Heart right ventricle (tissue), 16 donors: Measurements from ENCODE around the gene BTBD1. TPM values are rescaled to one million over a fixed set of nuclear protein-coding genes. Genes with fewer than 3 reads are reported as not detected.

Experiments used
- ATAC-seq, 8 donors: fragments of 200-7000 bp; cut with Tn5 transposase; one replicate each; pipeline ENCODE4 v1.9.1; 2020; ENCODE audit warnings: mild to moderate bottlenecking in 8 of 8, moderate library complexity in 8 of 8, moderate number of reproducible peaks in 1 of 8
- DNase-seq, 2 donors: peaks; one replicate each; pipeline ENCODE4 v3.0.0-alpha.2; 2020
- H3K27ac ChIP-seq, 10 donors: fragments of 200-600 bp; sonication (generic) in 2 of 10; one replicate each; pipeline versions ENCODE4 v1.5.0 to v1.8.0; 2020 to 2022; ENCODE audit warnings: mild to moderate bottlenecking in 3 of 10
- H3K27me3 ChIP-seq, 7 donors: fragments of 200-600 bp; one replicate each; pipeline ENCODE4 v1.8.0; 2021 to 2022; ENCODE audit warnings: mild to moderate bottlenecking in 2 of 7
- H3K36me3 ChIP-seq, 9 donors: fragments of 200-600 bp; sonication (generic) in 1 of 9; one replicate each; pipeline versions ENCODE4 v1.5.0 to v1.8.0; 2020 to 2022; ENCODE audit warnings: mild to moderate bottlenecking in 2 of 9
- H3K4me1 ChIP-seq, 9 donors: fragments of 200-600 bp; sonication (generic) in 1 of 9; one replicate each; pipeline versions ENCODE4 v1.5.0 to v1.8.0; 2020 to 2022; ENCODE audit warnings: mild to moderate bottlenecking in 4 of 9
- H3K4me3 ChIP-seq, 10 donors: fragments of 200-600 bp; sonication (generic) in 2 of 10; one replicate each; pipeline versions ENCODE4 v1.5.0 to v1.8.0; 2020 to 2022; ENCODE audit warnings: mild to moderate bottlenecking in 7 of 10, moderate library complexity in 2 of 10
- H3K9me3 ChIP-seq, 11 donors: fragments of 200-600 bp in 10 of 11; sonication (generic) in 2 of 11; one replicate each; pipeline versions ENCODE4 v1.5.0 to v1.8.0; 2013 to 2022; ENCODE audit warnings: mild to moderate bottlenecking in 2 of 11, control low read depth in 1 of 11, moderate library complexity in 1 of 11
- CTCF ChIP-seq, 9 donors: fragments of 200-600 bp; sonication (generic) in 2 of 9; IDR thresholded peaks; one replicate each; pipeline versions ENCODE4 v1.5.0 to v1.8.0; 2021 to 2022; ENCODE audit warnings: antibody characterized with exemption in 9 of 9, mild to moderate bottlenecking in 5 of 9, moderate library complexity in 1 of 9
- WGBS, 2 donors: extraction: QIAGEN DNeasy Blood & Tissue Kit; methylation state at CpG; one replicate each; pipeline ENCODE4 v1.1.7; 2013; ENCODE audit warnings: inconsistent platforms in 1 of 2; 5-methylcytosine and 5-hydroxymethylcytosine counted together
- intact Hi-C, 10 donors: fragments of 100-400 bp; cut with DNase I; formaldehyde crosslinking; loops; one replicate each; pipeline versions ENCODE4 v1.11.1 to v1.14.2; 2022
- polyA plus RNA-seq, 2 donors: library from polyadenylated mRNA; stranded (reverse); fragments of 200-250 nt; gene quantifications; one replicate each; pipeline ENCODE4 v1.2.3, GENCODE V29; 2013
- total RNA-seq, 10 donors: library from RNA; stranded (reverse); fragmentation: NEBNext Ultra II Directional in 3 of 10; extraction: Animal tissue kit (Norgen Biotek cat#: 25700) in 3 of 10; gene quantifications; one replicate each; pipeline versions ENCODE4 v1.2.1 to v1.2.4, GENCODE V29; 2021 to 2023
- donor health status: Arrhythmogenic right ventricular cardiomyopathy.
- donor health status: ischemic (EF 13 %, LVEDD 7.1; RV severe dilation, severe dysfunction).
- donor health status: healthy with polysubstance abuse.
- donor health status: DM: no; HTN: yes; CAD: no.
- donor health status: DM: no; HTN: no; CAD: no.
- donor health status: ischemic (EF 25% LVEDD 6.9; RV normal size, moderate dysfunction).
- donor health status: ischemic (EF 25% LVEDD 5.7; RV mildly dilated, moderate dysfunction).
- donor health status: healthy.
- donor health status: DM: yes; HTN: yes; CAD: no.
- donor health status: Ischemic cardiomyopathy.
- donor health status: ischemic (EF 35%, LVEDD 5.7; RV mildly dilated, moderate dysfunction).
- donor health status: nonischemic (EF 11% LVEDD 7.7; RV severe dilation, severe dysfunction).
- donor health status: DM: yes; HTN: yes; CAD: no.
- donor health status: PGD.
- donor health status: ischemic (EF 29% LVEDD 5.4; RV normal size, mild dysfunction).
- donor health status: nonischemic (EF 23%, LVEDD 6.1; RV moderate dilation, normal function).

BTBD1 gene
- total and polyA plus RNA-seq, 12 donors = 14.1 to 185 (median 149) TPM

- no peak for TF ChIP-seq CTCF (IDR thresholded peaks at IDR 0.05)
These were observed 9.2 kb downstream of the BTBD1 start for GRCh38 chr15:83057696-83058376.

DNA sequence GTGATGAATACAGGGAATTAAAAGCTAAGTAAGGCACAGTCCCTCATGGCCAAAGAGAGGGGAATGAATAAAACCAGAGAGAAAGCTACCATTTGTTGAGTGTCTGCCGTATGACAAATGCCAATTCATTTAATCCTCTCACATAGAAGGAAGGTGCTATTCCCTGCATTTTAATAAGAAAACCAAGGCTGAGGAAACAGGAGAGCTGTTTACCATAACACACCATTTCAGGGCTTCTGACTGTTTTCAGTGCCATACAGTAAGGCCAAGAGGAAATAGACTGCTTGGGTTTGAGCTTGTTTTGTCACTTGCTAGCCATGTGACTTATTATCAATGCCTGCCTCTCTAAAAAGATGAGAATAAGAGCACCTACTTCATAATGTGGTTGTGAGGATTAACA lies 10.1 kb downstream of the BTBD1 start:
- no peaks in the 10 kb centered on the region for H3K27me3 ChIP-seq
- peaks cover 0 to 51% (median 23%) of the 10 kb centered on the region in 9 donors for H3K36me3 ChIP-seq
- TF ChIP-seq CTCF (IDR thresholded peaks at IDR 0.05) = no peak
- H3K9me3 ChIP-seq = no peaks in the 10 kb centered on the region
- peaks cover 9 to 47% (median 34%) of the 10 kb centered on the region in 9 donors for H3K4me1 ChIP-seq
- intact Hi-C loops = no loop called here
- peak overlapping the region in 2 of 10 donors; percentile 22 to 53 for H3K27ac ChIP-seq
- DNase-seq = no peak
- ATAC-seq = no peak
- no peak overlapping the region for H3K4me3 ChIP-seq
- WGBS, 2 donors = 68 to 76% methylated on average over 1 of the region's 1 CpG

More at GRCh38 chr15:83057696-83058376, 9.2 kb downstream of the BTBD1 start:
- H3K4me3 ChIP-seq = peak overlapping the region in 1 of 10 donors; percentile 9
- 27 to 29% methylated on average over 7 of the region's 7 CpGs for WGBS, 2 donors
- intact Hi-C loops = no loop called here
- peak in 1 of 2 donors; percentile 28 for DNase-seq
- H3K4me1 ChIP-seq = peaks cover 9 to 55% (median 42%) of the 10 kb centered on the region in 9 donors
- no peaks in the 10 kb centered on the region for H3K9me3 ChIP-seq
- peaks cover 0 to 51% (median 23%) of the 10 kb centered on the region in 9 donors for H3K36me3 ChIP-seq
- H3K27ac ChIP-seq = peak overlapping the region in 7 of 10 donors; percentile 1 to 53 (median 24)
- H3K27me3 ChIP-seq = no peaks in the 10 kb centered on the region
- ATAC-seq = peak; percentile 41 to 88 (median 81)

DNA sequence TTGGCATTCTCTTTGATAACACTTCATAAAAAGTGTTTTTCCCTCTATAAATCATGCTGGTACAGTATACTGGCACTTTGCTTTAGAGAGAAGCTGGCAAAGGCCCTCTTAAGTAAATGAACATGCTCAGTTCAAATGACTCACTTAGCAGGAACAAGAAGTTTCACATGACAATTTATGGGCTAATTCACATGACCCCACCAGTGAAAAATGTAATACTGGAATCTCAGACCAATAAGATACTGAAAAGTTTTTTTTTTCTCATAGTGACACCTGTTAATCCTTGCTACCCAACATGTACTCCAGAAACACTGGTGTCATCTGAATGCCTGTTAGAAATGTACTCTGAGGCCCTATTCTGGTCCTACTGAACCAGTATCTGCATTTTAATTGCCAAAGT lies 13.9 kb downstream of the BTBD1 start:
- no peaks in the 10 kb centered on the region for H3K27me3 ChIP-seq
- no peak for TF ChIP-seq CTCF (IDR thresholded peaks at IDR 0.05)
- peaks cover 4 to 21% (median 15%) of the 10 kb centered on the region in 9 donors for H3K4me1 ChIP-seq
- DNase-seq = no peak
- peaks cover 0 to 82% (median 27%) of the 10 kb centered on the region in 9 donors for H3K36me3 ChIP-seq
- ATAC-seq = no peak
- intact Hi-C loops = no loop called here
- H3K4me3 ChIP-seq = no peak overlapping the region
- no peaks in the 10 kb centered on the region for H3K9me3 ChIP-seq
- no peak overlapping the region for H3K27ac ChIP-seq

DNA sequence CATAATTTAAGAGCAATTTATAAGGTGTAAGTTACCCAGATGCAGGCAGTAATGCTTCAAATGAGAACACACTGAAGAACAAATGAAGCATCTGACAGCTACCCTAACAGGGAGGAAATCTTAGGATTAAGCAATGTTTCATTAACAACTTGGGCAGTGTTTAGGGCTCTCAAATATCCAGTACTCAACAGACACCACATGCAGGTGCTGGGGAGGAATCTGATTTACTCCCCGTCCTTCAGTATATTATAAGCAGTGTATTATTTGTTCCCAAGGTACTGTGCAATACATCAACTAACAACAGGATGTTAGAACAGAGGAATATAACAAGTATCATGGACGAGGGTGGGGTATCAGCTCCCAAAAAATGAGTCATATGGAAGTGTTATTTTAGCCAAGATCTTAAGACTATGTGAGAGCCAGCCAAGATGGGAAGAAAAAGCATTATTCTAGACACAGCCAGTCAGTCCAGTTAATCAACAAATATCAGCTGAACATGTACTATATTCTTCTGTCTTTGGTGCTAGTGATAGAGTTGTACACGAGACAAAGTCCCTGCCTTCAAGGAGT lies 20.4 kb downstream of the BTBD1 start:
- Histone ChIP-seq H3K4me1 (peaks cover 0 to 13% (median 0%) of the 10 kb centered on the region in 9 donors), H3K27me3 (no peaks in the 10 kb centered on the region), H3K36me3 (peaks cover 0 to 96% (median 23%) of the 10 kb centered on the region in 9 donors), H3K4me3 (no peak overlapping the region), H3K9me3 (no peaks in the 10 kb centered on the region), H3K27ac (no peak overlapping the region)
- DNase-seq (no peak), ATAC-seq (peak in 1 of 8 donors; percentile 71)
- no peak for TF ChIP-seq CTCF (IDR thresholded peaks at IDR 0.05)
- 47 to 60% methylated on average over 3 of the region's 3 CpGs for WGBS, 2 donors
- intact Hi-C loops = no loop called here
